Stomach (tissue), 4 donors: ENCODE measurements around the gene UGT1A7.
"Not testable (repeated sequence)": the region's sequence is repeated elsewhere in the genome, so short reads cannot be mapped to it uniquely, and the experiment has no call there.

Experiments used
- POLR2AphosphoS5 ChIP-seq, 3 donors: sonication (generic); formaldehyde crosslinking; IDR thresholded peaks; one replicate each; pipeline ENCODE4 v1.6.1; 2016; ENCODE audit warnings: antibody characterized with exemption in 3 of 3
- TF ChIP-seq, protein P1 (sequence below), 7 experiments: fragments of 450-650 bp in 4 of 7; fragments of 200-600 bp in 3 of 7; sonication (generic) in 3 of 7; IDR thresholded peaks; one replicate each; pipeline ENCODE4 v1.5.1; 2016 to 2019; ENCODE audit warnings: antibody characterized with exemption in 7 of 7, control low read depth in 2 of 7, mild to moderate bottlenecking in 1 of 7

DNA sequence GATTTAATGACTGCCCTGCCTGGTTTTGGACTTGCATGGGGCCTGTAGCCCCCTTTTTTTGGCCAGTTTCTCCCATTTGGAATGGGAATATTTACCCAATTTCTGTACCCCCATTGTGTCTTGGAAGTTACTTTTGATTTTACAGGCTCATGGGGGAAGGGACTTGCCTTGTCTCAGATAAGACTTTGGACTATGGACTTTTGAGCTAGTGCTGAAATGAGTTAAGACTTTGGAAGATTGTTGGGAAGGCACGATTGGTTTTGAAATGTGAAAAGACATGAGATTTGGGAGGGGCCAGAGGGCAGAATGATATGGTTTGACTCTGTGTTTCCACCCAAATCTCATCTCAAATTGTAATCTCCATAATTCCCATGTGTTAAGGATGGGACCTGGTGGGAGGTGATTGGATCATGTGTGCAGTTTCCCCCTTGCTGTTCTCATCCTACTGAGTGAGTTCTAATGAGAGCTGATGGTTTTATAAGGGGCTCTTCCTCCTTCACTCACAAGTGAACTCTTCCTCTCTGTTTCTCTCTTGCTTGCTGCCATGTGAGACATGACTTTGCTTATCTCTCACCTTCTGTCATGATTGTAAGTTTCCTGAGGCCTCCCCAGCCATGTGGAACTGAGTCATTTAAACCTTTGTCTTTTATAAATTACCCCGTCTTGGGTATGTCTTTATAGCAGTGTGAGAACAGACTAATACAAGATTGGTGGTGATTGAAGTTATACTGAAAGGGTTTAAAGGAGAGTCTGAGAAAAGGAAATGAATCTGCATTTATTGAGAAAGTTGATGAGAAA is 69.7 kb downstream of the UGT1A7 start:
- TF ChIP-seq POLR2AphosphoS5 (IDR thresholded peaks at IDR 0.05), result not testable (repeated sequence)
- TF ChIP-seq, protein P1, sequence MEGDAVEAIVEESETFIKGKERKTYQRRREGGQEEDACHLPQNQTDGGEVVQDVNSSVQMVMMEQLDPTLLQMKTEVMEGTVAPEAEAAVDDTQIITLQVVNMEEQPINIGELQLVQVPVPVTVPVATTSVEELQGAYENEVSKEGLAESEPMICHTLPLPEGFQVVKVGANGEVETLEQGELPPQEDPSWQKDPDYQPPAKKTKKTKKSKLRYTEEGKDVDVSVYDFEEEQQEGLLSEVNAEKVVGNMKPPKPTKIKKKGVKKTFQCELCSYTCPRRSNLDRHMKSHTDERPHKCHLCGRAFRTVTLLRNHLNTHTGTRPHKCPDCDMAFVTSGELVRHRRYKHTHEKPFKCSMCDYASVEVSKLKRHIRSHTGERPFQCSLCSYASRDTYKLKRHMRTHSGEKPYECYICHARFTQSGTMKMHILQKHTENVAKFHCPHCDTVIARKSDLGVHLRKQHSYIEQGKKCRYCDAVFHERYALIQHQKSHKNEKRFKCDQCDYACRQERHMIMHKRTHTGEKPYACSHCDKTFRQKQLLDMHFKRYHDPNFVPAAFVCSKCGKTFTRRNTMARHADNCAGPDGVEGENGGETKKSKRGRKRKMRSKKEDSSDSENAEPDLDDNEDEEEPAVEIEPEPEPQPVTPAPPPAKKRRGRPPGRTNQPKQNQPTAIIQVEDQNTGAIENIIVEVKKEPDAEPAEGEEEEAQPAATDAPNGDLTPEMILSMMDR (IDR thresholded peaks at IDR 0.05), result not testable (repeated sequence)
